IPS DF 6.9 (cell line): ENCODE measurements around the gene NT5C1B.
A peak's percentile ranks its signal among the peaks of the same experiment; 100 is the strongest.

Source experiments
- DNase-seq: peaks from one replicate; pipeline ENCODE4 v3.0.0-alpha.2; 2013; ENCODE audit warnings: low read depth, low spot score
- H3K27ac ChIP-seq: one replicate; pipeline ENCODE4 v1.5.1; 2013; ENCODE audit warnings: low read length, control low read depth
- H3K27me3 ChIP-seq: 2 replicates; pipeline ENCODE4 v1.6.1; 2013; ENCODE audit warnings: mild to moderate bottlenecking, low read length; ENCODE audit not compliant: control insufficient read depth, insufficient read depth
- H3K36me3 ChIP-seq: 2 replicates; pipeline ENCODE4 v1.6.1; 2013; ENCODE audit warnings: low read length; ENCODE audit not compliant: control insufficient read depth, insufficient read depth
- H3K4me1 ChIP-seq: 2 replicates; pipeline ENCODE4 v1.6.1; 2013; ENCODE audit warnings: low read length; ENCODE audit not compliant: control insufficient read depth, insufficient read depth
- H3K4me3 ChIP-seq: 2 replicates; pipeline ENCODE4 v1.5.1; 2013; ENCODE audit warnings: mild to moderate bottlenecking, low read length
- H3K9me3 ChIP-seq: 2 replicates; pipeline ENCODE4 v1.6.1; 2013; ENCODE audit warnings: low read length, inconsistent platforms; ENCODE audit not compliant: control insufficient read depth, insufficient read depth
- WGBS: extraction: QIAGEN DNeasy Blood & Tissue Kit; methylation state at CpG from one replicate; pipeline ENCODE4 v1.1.7; 2013; ENCODE audit warnings: mixed read lengths, missing lambda C conversion rate; ENCODE audit not compliant: insufficient read length, insufficient coverage; 5-methylcytosine and 5-hydroxymethylcytosine counted together

The NT5C1B gene

DNA sequence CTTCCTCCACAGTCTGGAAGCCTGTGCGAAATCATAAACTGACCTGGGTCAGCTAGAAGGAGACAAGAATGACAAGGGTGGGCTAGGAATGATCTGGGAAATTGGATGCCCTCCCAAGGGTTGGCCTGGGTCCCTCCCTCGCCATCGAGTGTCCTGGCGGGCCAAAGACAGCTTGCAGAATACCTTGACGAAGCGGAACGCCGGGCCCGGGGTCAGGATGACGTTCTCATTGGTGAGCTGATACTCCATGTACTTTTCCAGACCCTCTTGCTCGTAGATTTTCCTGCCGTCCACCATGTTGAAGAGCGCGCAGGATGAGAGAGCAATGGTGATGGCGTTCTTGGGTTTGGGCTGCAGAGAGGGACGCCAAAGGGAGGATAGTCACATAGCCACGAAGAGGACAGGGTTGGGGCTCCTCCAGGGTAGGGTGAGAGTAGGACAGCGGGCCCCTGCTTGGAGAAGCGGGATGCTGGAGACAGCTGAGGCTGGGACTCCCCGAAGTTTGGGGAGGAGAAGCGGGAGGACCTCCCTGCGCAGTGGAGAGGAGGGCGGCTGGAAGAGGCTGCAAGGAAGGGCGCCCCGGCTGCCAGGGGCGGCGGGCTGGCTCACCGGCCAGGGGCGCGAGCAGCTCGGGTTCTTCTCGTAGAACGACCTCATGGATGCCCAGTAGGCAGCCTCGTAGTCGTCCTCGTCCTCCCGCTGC is 5.3 kb downstream of the NT5C1B start:
- no peak overlapping the region for H3K4me3 ChIP-seq
- no peaks in the 10 kb centered on the region for H3K36me3 ChIP-seq
- H3K27me3 ChIP-seq, result no peaks in the 10 kb centered on the region
- WGBS, result no CpG with 5 or more reads among the region's 37 CpGs
- H3K4me1 ChIP-seq, result no peaks in the 10 kb centered on the region
- H3K9me3 ChIP-seq, result no peaks in the 10 kb centered on the region
- DNase-seq, result no peak
- H3K27ac ChIP-seq, result no peak overlapping the region

DNA sequence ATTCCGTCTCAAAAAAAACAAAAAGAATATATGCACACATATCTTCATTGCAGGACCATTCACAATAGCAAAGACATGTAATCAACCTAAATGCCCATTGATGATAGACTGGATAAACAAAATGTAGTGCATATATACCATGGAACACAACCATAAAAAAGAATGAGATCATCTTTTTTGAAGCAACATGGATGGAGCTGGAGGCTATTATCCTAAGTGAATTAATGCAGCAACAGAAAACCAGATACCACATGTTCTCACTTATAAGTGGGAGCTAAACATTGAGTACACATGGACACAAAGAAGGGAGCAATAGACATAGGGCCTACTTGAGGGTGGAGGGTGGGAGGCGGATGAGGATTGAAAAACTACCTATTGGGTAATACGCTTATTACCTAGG is 8.8 kb downstream of the NT5C1B start:
- DNase-seq, result no peak
- Histone ChIP-seq H3K9me3 (no peaks in the 10 kb centered on the region), H3K27ac (no peak overlapping the region), H3K36me3 (no peaks in the 10 kb centered on the region), H3K4me3 (no peak overlapping the region), H3K27me3 (no peaks in the 10 kb centered on the region), H3K4me1 (no peaks in the 10 kb centered on the region)
- WGBS, result no CpG with 5 or more reads among the region's 3 CpGs

DNA sequence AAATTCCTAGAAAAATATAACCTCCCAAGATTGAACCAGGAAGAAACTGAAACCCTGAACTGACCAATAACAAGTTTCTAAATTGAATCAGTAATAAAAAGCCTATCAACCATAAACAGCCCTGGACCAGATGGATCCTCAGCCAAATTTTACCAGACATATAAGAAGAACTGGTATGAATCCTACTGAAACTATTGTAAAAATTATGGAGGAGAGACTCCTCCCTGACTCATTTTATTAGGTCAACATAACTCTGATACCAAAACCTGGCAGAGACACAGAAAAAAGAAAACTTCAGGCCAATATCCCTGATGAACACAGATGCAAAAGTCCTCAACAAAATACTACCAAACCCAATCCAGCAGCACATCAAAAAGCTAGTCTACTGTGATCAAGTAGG is 11.3 kb downstream of the NT5C1B start:
- Histone ChIP-seq H3K9me3 (no peaks in the 10 kb centered on the region), H3K27ac (no peak overlapping the region), H3K4me1 (no peaks in the 10 kb centered on the region), H3K4me3 (no peak overlapping the region), H3K27me3 (no peaks in the 10 kb centered on the region), H3K36me3 (no peaks in the 10 kb centered on the region)
- no peak for DNase-seq

DNA sequence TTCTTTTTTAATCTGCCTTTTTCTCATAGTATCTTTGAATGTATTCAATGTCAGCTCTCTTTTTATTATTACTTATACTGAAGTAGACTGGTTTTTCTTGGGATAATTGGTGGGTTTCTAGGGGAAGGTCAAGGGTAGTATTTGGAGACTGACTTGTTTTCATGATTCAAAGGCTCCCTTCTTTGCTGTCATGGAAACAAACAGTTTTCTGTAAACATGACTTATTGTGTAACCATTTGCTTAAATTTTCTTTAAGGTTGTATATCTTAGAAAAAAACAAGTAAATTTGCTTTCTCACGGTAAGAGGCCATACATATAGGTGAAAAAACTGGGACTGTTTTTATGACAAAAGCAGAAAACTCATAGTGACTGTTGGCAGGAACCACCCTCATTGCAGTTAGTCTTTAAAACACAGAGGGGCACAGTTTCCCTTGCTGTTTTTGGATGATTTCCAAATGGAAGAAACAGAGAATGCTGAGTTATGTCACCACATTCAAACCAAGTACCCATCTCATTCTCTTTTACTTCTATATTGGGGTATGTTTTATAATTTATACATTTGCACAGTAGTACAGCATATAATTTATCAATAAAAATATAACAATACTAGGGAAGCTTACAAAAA is 23.1 kb downstream of the NT5C1B start:
- WGBS, result no CpG with 5 or more reads among the region's 1 CpG
- H3K4me3 ChIP-seq, result no peak overlapping the region
- no peak for DNase-seq
- no peaks in the 10 kb centered on the region for H3K36me3 ChIP-seq
- H3K9me3 ChIP-seq, result no peaks in the 10 kb centered on the region
- H3K27me3 ChIP-seq, result no peaks in the 10 kb centered on the region
- H3K4me1 ChIP-seq, result no peaks in the 10 kb centered on the region
- no peak overlapping the region for H3K27ac ChIP-seq

DNA sequence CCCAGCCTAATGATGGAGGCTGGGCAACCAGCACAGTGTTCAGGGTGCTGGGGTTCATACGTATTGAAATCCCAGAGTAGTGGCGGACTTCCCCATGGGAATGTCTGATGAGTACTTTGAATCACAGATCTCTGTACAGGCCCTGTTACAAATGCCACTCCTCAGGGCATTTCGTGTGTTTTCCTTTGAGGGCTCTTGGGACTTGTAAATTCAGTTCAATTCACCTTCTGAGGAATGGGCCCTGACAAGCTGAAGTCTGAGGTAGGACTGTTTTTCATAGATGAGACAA is 28.6 kb downstream of the NT5C1B start:
- no peak overlapping the region for H3K27ac ChIP-seq
- no peaks in the 10 kb centered on the region for H3K36me3 ChIP-seq
- H3K4me1 ChIP-seq, result no peaks in the 10 kb centered on the region
- H3K4me3 ChIP-seq, result peak overlapping the region; percentile 89; the same call in 1 of the 2 replicates
- no peaks in the 10 kb centered on the region for H3K9me3 ChIP-seq
- WGBS, result no CpG with 5 or more reads among the region's 3 CpGs
- no peak for DNase-seq
- no peaks in the 10 kb centered on the region for H3K27me3 ChIP-seq

DNA sequence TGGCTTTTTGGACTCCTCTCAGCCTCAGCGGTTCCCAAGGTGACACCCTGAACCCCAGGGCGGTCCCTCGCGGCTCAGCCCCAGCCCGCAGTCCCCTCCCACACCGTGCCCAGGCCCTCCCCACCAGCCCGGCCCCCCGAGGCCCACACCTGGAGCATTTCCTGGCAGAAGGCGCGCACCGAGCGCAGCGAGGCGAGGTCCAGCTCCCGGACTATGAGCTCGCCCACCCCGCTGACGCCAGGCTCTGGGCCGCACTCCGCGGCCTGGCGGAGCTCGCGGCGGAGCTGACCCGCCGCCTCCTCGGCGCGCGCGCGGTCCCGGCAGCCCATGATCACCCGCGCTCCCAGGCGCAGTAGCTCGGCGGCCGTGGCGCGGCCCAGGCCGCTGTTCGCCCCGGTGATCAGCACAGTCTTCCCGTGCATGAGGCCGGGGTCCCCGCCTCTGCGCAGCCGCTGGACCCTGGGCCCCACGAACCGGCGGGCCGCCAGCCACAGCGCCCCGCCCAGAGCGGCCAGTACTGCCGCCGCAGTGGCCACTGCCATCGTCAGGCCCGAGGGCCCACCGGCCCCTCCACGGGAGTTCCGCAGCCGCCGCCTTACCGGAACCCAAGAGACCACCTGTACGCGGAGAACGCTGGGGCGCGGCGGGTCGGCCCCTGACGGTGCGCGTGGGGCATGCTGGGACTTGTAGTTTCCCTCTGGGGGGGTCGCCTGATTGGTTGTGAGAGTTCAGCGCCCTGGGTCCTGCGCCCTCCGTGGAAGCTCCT is 29.2 kb downstream of the NT5C1B start, which contains the start of gene RDH14:
Gene RDH14, minus strand, starts transcription at position 623 of the 766 bp plus-strand sequence. Its CDS starts 81 bp downstream, at position 542.
- Histone ChIP-seq H3K9me3 (no peaks in the 10 kb centered on the region), H3K27ac (no peak within 1 kb of the TSS), H3K4me1 (no peaks in the 10 kb centered on the region), H3K36me3 (no peaks in the 10 kb centered on the region; the same call in 1 of the 2 replicates), H3K4me3 (peak within 1 kb of the TSS; percentile 89), H3K27me3 (no peaks in the 10 kb centered on the region)
- DNase-seq, result peak; percentile 85
- no CpG with 5 or more reads among the region's 81 CpGs for WGBS

DNA sequence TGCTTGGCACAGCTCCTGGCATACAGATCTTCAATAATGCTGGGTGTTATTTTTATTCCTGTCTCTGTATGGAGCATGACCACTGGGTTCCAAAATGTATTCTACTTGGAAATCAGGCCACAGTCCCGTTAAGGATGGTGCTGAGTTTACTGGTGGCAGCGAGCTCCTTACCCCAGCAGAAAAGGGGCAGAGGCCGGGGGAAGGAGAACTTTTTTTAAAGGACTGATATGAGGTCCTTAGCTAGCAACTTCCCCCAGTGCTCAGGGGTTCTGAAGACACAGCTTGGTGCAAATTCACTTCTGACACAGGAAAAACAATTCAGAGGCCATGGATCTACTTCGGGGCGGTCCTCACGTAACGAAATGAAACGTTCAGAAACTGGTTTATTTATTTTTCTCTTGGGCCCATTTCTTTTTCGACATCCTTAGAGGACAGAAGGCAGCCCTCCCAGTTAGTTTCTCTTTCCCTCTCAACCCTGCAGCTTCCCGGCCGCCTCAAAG is 29.8 kb downstream of the NT5C1B start:
- no CpG with 5 or more reads among the region's 11 CpGs for WGBS
- Histone ChIP-seq H3K36me3 (no peaks in the 10 kb centered on the region; the same call in 1 of the 2 replicates), H3K27ac (no peak overlapping the region), H3K4me3 (peak overlapping the region; percentile 89; the same call in 1 of the 2 replicates), H3K9me3 (no peaks in the 10 kb centered on the region), H3K27me3 (no peaks in the 10 kb centered on the region), H3K4me1 (no peaks in the 10 kb centered on the region)
- DNase-seq, result no peak

DNA sequence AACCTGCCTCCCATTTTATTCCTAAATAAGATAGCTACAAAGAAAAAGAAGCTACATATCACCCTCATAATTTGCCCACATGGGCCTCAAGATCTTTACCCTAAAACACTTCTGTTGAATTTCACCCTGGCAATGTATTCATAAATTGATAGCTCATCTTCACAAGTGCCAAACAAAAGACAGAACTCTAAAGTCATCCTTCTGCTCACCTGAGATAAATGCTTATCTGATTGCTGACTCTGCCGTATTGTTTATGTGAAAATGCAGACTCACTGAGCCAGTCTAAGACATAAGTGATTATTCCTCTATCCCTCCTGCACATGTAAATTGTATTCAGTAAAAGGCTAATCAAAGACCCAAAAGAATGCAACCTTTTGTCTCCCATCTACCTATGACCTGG is 30.9 kb downstream of the NT5C1B start:
- H3K4me3 ChIP-seq, result no peak overlapping the region
- no peaks in the 10 kb centered on the region for H3K27me3 ChIP-seq
- no CpG with 5 or more reads among the region's 1 CpG for WGBS
- H3K27ac ChIP-seq, result no peak overlapping the region
- no peaks in the 10 kb centered on the region for H3K9me3 ChIP-seq
- no peaks in the 10 kb centered on the region for H3K4me1 ChIP-seq
- no peaks in the 10 kb centered on the region; the same call in 1 of the 2 replicates for H3K36me3 ChIP-seq
- no peak for DNase-seq

DNA sequence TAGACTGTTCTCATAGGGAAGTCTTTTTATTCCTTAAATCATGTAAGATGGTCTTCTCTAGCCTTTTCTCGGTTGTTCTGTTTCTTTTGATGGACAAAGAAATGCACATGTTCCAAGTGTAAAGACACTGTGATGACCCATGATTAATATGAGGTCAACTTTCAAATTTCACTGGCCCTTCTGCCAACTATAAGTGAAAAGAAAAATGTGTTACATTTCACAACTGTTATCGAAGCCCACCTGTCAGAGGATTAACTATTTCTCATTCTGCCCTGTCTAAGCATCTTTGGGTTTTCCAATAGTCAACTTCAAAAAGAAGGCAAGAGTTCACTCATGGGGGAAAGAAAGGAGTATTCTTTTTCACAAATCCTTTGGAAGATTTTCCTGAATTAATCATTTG is 32.2 kb downstream of the NT5C1B start:
- WGBS, result no CpG with 5 or more reads among the region's 2 CpGs
- H3K27me3 ChIP-seq, result no peaks in the 10 kb centered on the region
- DNase-seq, result no peak
- H3K4me1 ChIP-seq, result no peaks in the 10 kb centered on the region
- H3K36me3 ChIP-seq, result no peaks in the 10 kb centered on the region; the same call in 1 of the 2 replicates
- no peaks in the 10 kb centered on the region for H3K9me3 ChIP-seq
- no peak overlapping the region for H3K4me3 ChIP-seq
- H3K27ac ChIP-seq, result no peak overlapping the region

DNA sequence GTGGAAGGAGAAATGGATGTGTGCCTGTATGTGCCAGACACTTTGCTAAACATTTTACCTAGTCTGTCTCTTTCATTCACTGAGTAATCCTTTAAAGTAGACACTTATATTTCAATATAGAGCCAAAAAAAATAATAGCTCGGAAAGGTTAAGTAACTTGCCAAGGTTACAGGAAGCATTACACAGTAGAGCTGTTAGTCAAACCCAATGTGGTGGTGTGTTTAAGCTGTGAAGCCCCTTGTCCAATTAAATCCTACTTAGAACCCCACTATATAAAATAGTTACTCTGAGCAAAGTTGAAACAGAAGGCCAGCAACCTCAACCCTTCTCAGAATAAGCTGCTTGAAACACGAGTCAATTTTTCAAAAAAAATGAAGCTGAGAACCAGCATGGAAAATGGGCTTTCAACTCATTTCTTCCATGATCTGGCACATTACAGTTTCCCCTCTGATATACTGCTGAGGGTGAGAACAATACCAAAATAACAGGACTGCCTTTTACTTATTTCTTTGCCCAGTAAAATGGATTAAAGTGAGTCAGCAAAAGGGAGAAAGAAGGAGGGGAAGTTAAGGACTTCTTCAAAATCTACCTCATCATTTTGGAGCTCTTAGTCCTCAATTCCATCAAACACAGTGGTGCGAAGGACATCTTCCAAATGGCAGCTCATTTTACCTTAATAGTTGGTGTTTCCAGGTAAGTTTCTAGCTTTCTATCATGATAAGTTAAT is 36.9 kb downstream of the NT5C1B start:
- Histone ChIP-seq H3K4me3 (no peak overlapping the region), H3K27me3 (no peaks in the 10 kb centered on the region), H3K4me1 (no peaks in the 10 kb centered on the region), H3K9me3 (no peaks in the 10 kb centered on the region), H3K27ac (no peak overlapping the region), H3K36me3 (no peaks in the 10 kb centered on the region; the same call in 1 of the 2 replicates)
- WGBS, result no CpG with 5 or more reads among the region's 3 CpGs
- no peak for DNase-seq
